GM08714 (cell line): ENCODE measurements around the gene CLTCL1.

Source experiments
- H3K4me3 ChIP-seq: fragments of 200-500 bp; sonication (Bioruptor generic); 2 replicates; pipeline ENCODE4 v1.5.1; 2014; ENCODE audit warnings: mild to moderate bottlenecking, low read length, inconsistent platforms
- ZNF274 ChIP-seq: IDR thresholded peaks from 2 replicates; pipeline ENCODE4 v1.6.1; 2012; ENCODE audit warnings: mild to moderate bottlenecking, low read depth, low read length

The CLTCL1 gene

DNA sequence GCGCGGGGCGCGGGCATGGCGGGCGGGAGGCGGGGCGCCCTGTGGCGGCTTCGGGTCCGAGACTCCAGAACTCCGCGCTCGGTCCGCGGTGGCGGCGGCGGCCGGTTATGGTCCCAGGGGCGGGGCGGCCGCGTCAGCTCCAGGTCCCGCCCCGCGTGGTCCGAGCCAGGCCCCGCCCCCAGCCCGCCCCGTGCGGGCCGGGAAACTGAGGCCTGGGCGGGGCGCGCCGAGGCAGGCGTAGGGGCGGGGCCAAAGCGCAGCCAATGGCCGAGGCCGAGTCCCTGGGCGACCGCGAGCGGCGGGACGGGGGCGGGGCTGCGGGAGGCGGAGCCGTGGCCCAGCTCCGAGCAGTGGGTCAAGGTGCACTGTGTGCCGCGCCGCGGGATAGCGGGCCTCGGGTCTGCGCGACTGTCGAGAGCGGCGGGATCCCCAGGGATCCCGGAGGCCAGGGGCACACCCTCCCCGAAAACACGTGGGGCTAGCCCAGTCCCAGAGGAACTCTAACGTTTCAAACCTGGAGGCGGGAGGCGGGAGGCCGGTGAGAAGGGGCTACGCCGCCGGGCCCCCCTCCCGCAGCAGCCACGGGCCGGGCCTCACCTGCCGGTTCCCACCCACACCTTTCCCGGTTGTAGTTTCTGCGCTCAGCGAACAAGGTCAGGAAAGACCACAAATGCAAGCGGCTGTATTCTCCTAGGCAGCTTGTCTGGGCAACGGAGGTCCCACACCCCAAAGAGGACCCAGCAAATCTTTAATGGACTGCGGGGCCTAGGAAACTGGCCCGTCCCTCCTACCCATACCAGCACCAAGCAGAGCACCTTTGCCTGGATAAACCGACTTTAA is 112.6 kb downstream of the CLTCL1 start, which contains the start of gene SLC25A1:
Gene SLC25A1, minus strand, starts transcription at position 80 of the 840 bp plus-strand sequence. Its CDS starts 63 bp downstream, at position 17.
- TF ChIP-seq ZNF274 = no peak
- H3K4me3 ChIP-seq = peak within 1 kb of the TSS; percentile 83

DNA sequence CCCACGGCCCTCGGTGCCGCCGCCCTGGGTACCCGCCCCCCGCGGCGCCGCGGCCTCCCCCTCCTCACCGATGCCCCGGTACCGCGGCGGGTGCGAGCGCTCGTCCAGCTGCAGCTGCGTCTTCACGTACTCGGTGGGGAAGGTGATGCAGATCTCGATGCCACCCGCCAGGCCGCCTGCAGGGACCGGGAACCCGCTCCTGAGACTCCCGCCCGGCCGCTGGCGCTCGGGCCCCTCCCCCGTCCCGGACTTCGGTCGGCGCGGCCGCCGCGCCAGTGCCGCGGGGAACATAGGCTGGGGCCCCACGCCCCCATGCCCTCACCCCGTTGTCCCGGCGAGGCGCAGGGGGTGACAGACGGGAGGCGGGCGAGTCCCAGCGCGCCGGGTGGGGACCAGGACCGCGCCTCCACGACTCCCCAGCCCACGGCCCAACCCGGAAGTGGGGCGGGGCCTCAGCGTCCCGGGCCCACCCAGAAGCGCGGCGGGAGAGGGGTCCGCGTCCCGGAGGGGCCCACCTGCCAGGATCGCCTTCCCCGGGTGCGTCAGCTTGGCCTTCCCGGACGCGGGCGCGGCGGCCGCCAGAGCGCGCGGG is 113.4 kb downstream of the CLTCL1 start:
- TF ChIP-seq ZNF274 = no peak
- peak overlapping the region; percentile 83 for H3K4me3 ChIP-seq

DNA sequence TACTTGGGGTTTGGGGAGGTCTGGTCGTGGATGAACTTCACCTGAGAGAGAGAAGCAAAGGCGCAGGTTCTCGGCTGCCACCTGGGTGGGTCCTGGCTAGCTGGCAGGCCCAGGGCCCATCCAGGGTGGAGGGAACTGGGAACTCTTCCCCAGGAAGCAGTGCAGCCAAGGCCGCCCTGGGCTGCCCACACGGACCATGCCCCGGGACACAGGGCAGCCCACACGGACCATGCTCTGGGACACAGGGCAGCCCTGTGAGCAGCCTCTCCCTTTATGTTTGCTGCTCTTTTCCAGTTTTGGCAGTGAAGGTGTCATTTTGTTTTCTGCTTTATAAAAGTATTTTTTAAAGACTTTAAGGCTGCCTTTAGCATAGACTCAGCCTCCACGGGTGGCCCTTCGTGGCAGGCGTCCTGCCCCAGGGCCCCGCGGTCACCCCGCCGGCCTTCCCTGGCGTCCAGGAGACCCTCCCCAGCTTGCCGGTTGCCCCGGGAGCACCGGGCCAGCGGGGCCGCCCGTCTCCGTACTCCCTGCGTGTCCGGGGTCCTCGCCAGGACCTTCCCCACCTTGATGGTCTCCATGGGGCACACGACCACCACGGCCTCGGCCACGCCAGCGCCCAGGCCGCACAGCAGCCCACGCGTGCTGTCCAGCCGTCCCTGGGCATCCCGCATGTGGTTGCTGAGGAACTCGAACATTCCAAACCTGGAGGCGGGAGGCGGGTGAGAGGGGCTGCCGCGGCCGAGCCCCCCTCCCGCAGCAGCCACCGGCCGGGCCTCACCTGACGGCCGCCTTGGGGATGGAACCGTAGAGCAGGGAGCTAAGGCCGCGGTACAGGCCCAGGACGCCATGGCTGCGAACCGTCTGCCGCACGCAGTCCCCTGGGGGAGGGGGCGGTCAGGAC is 114.1 kb downstream of the CLTCL1 start:
- H3K4me3 ChIP-seq = peak overlapping the region; percentile 83
- TF ChIP-seq ZNF274 = no peak

DNA sequence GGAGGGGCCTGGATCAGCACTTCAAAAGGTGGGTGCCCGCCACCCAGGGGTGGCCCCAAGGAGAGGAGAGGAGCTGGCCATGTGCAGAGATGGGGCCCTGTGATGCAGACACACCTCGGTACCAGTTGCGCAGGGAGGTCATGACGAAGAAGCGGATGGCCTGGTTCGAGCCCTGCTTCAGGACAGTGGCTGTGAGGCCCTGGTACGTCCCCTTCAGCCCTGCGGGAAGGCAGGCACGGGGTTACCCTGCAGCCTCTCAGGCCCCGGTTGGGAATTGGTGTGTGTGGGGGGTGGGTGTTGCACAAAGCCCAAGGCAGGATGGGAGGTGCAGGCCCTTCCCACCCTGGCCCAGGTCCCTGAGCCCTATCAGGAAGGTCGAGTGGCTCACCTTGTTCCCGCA is 114.8 kb downstream of the CLTCL1 start:
- no peak for TF ChIP-seq ZNF274
- no peak overlapping the region for H3K4me3 ChIP-seq

DNA sequence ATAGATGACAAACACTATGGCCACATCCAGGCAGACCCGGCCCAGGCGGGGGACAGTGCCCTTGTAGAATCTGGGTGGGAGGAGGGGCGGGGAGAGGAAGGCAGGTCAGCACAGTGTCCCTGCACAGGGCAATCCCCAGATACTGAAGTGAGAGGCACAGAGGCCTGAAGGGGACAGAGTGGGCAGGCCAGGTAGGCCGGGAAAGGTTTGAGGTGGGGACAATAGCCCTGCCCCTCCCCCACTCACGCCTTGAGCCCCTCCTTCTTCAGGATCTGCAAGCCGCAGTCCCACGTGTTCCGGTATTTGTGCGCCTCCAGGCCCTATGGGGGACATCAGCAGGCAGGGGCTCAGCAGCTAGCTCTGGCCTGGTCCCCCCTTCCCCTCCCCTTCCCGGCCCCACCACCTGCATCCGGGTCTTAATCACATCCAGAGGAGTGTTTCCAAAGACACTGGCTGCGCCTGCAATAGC is 115.3 kb downstream of the CLTCL1 start:
- no peak overlapping the region for H3K4me3 ChIP-seq
- no peak for TF ChIP-seq ZNF274

DNA sequence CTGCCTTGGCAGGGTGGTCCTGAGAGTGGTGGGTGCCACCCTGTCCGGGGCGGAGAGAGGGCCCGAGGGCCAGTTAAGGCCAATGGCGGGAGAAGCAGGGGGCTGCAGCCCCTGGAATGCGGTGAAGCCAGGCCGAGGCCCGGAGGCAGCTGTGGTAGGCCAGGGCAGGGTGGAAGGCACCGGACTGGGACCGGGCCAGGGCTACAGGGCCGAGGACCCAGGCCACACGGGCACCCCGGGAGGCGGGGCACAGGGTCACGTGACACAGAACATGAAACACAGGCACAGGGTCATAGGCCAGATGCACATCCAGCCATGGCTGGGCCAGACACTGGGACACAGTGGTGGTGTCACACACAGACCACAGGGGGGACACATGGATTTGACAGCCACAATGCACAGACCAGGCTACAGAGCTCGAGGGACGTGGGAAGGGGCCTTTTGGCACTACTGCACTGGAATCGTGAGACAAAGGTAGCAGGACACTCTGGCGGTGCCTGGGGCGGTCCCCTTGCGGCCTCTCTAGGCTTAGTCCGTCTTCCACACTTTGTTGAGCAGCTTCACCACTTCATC is 115.8 kb downstream of the CLTCL1 start:
- H3K4me3 ChIP-seq = no peak overlapping the region
- no peak for TF ChIP-seq ZNF274

DNA sequence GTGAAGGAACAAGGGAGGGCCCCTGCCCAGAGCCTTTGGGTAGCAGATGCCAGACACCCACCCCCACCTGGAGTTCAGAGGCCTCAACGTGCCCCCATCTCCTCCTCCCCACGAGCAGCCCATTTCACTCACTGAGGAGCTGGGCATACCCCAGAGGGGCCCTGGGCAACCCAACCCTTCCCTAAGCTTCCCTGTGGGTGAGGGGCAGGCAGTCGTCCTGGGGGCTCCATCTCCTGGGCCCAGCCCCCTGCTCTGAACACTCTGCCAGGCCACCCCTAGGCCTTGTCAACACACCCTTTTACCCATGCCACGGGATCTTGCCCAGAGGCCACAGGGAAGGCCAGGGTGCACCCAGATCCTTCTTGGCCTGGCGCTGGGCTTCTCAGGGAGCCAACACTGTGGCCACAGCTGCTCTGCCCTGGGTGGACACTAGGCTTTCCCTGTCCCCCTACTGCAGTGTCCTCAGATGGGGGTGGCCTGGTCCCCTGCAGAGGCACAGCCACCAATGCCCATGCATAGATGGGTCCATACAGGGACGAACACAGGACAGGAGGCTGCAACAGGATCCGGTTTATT is 116.4 kb downstream of the CLTCL1 start:
- no peak for TF ChIP-seq ZNF274
- no peak overlapping the region for H3K4me3 ChIP-seq

DNA sequence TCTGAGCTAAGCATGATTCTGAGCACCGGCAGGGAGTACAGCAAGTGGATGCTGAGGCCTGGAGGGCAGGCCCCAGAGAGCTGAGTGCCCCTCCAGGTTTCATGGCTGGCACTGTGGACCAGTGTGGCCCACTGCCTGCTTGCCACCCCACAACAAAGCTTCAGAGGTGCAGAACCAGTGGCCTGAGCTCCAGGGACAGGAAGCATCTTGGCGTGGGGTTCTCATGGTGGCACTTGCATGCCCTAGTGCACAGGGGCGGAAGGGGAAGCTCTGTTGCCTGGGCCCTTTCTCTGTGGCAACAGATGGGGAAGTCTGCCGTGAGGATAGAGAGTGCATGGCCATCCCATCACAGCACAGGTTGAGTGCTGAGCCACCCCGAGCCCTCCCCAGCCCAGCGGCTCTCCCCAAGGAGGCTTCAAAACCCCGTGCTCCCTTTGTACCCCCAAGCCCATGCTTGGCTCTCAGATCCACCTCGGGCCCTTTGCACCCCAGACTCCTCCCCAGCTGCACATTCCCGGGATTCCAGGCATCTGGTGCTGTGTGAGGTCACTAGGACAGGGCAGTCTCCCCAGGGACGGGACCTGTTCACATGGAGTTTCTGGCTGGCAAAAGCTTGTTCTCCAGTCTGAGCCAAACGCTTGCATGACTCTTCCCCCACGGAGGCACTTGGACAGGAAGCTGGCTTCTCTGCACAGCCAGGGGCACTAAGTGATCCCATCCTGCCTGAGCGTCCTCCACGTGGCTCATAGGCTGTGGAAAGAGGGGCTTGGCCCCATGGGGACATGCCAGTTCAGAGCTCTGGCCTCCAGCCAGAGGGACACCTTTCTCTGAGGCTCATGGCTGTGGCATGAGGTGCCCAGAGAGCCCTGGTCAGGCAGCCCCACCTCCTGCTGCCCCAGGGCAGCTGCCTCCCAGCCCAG is 117.2 kb downstream of the CLTCL1 start:
- TF ChIP-seq ZNF274 = no peak
- no peak overlapping the region for H3K4me3 ChIP-seq

DNA sequence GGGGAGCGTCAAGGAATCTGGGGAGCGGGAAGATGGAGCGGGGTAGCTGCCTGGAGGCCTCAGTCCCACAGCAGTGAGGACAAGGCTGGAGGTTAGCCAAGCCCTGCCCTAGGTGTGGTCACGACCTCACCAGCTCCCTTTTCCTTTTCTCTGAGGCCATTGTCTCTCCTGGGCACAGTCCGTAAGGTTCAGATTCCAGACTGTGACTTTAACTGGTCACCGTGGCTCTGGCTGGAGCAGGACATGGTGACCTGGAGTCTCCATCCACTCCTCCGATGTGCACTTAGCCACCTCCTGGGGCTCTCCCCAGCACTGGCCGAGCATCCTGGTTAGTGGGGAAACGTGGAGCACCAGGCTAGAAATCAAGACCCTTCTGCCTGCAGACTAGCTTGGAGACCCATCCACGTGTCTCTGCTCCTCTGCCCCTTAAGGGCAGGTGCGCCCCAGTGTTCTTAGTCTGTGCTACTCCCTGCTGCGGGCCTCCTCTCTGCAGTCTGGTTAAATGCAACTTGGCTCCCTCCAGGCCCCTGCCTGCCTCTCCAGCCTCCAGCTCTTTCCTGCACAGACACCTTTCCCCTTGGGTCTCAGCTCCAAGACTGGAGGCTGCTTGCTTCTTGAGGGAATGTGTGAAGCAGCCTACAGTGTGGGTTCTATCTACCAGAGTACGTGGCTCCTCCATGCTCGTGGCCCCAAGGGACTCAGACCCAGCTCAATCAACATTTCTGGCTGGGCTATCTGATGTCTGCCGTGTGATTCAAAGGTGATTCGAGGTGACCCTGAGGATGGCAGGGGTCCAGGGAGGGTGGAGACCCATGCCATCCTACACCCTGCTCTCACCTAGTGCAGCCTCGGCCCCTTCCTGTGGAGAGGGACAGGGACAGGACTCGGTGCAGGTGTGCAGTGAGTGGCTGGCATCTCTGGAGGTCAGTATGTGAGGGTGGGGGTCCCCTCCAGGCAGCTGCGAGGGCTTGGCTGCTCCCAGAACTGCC is 118.2 kb downstream of the CLTCL1 start:
- peak overlapping the region; percentile 92; the same call in 1 of the 2 replicates for H3K4me3 ChIP-seq
- no peak for TF ChIP-seq ZNF274

DNA sequence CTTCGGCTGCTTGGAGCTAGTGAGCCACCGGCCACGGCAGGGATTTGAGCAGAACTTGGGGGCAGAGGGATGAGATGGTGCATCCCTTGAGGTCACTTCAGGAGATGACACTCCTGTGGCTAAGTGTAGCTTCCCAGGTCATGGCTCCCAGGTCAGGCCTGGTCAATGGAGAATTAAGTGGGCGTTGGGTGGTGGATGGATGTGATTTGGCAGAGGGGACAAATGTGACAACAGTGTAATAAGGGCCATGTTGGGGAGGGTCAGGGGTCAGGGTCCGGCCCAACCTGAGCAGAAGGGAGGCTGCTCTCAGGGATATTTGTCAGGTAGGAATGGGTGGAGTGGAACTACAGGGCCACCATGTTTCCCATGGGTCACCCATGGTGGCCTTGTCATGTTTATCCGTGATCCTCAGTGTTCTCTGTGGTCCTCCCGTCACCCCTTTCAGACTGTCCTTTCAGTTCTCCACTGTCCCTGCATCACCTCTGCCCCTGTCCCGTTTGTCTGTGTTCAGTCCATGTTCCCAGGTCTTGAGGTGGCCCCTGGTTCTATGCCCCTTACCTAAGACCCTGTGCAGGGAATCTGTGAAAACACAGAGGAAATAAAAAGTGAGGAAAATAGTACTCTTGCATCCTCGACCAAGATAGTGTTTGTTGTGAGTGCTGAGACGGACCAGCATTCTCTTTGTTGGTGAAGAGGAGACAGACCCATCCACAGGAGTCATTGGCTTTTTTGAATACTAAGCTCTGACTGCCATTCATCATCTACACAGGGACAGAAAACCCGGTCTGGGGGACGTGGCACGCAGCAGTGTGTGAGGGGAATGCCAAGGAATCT is 119.1 kb downstream of the CLTCL1 start:
- no peak for TF ChIP-seq ZNF274

DNA sequence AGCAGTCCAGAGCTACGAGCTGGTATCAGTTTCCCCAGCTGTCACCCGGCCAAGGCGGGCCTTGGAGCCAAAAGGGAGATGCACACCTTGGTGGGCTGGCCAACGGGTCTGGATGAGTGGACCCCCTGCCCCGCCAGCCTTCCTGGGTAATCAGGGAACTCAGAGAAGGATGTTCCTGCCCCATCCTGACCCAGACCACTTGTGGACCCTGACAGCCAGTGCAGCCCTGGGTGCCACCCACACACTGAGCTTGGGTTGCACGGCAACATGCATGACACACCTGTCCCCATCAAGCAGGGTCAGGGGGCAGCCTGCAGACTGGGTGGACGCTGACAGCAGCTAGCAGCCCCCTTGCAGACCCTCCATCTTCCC is 121.6 kb downstream of the CLTCL1 start:
- no peak overlapping the region for H3K4me3 ChIP-seq
- TF ChIP-seq ZNF274 = no peak

More for the DNA sequence above, 119.1 kb downstream of the CLTCL1 start:
- H3K4me3 ChIP-seq = peak overlapping the region; percentile 92
